Effector memory CD8-positive, alpha-beta T cell (primary cell): ENCODE results near the gene ABCB8.
A peak's percentile ranks its signal among the peaks of the same experiment; 100 is the strongest.

Source experiments
- ATAC-seq: fragments of 150-1000 bp; cut with Tn5 transposase; replicated peaks from 2 replicates; pipeline ENCODE4 v1.10.0; 2021; ENCODE audit warnings: mild to moderate bottlenecking, moderate library complexity
- DNase-seq, 3 experiments: peaks; one replicate each; pipeline ENCODE4 v3.0.0; 2021
- H3K27ac Mint-ChIP-seq, 2 donors: one replicate each; pipeline ENCODE4 v1.8.0; 2022; ENCODE audit warnings: mild to moderate bottlenecking in 2 of 2, mixed read lengths in 2 of 2, moderate library complexity in 2 of 2
- H3K27me3 Mint-ChIP-seq, 2 donors: one replicate each; pipeline ENCODE4 v1.8.0; 2022; ENCODE audit warnings: mixed read lengths in 2 of 2
- H3K36me3 Mint-ChIP-seq: one replicate; pipeline ENCODE4 v1.8.0; 2022; ENCODE audit warnings: mild to moderate bottlenecking, moderate library complexity, mixed read lengths; ENCODE audit not compliant: insufficient read depth
- H3K4me1 Mint-ChIP-seq, 2 donors: one replicate each; pipeline ENCODE4 v1.8.0; 2022; ENCODE audit warnings: low read depth in 2 of 2, mixed read lengths in 2 of 2
- H3K4me3 Mint-ChIP-seq, 2 donors: one replicate each; pipeline ENCODE4 v1.8.0; 2022; ENCODE audit warnings: mild to moderate bottlenecking in 2 of 2, mixed read lengths in 2 of 2, moderate library complexity in 2 of 2
- H3K9me3 Mint-ChIP-seq, 2 donors: one replicate each; pipeline ENCODE4 v1.8.0; 2022; ENCODE audit warnings: mixed read lengths in 2 of 2
- total RNA-seq, 9 experiments: gene quantifications; one replicate each; lab custom pipeline; 2026; lab: John Stamatoyannopoulos, UW

ABCB8 gene
- total RNA-seq: 31.3 to 69.5 (median 43.7) reads per million in 9 experiments

GRCh38 chr7:151028131-151028947, at the start of gene ABCB8:
Gene ABCB8, plus strand, starts transcription at chr7:151028450. Its CDS starts 66 bp downstream, at chr7:151028516.
- H3K27ac Mint-ChIP-seq: peak within 1 kb of the TSS; percentile 99 to 100
- peak; percentile 86 for ATAC-seq
- H3K4me3 Mint-ChIP-seq: peak within 1 kb of the TSS; percentile 85 to 93
- peaks cover 20% of the 10 kb centered on the region for H3K36me3 Mint-ChIP-seq
- no peaks in the 10 kb centered on the region for H3K9me3 Mint-ChIP-seq
- H3K4me1 Mint-ChIP-seq: peaks cover 17 to 23% of the 10 kb centered on the region in 2 donors
- DNase-seq: peak; percentile 98 to 99 (median 99)
- peaks cover 0 to 3% of the 10 kb centered on the region in 2 donors for H3K27me3 Mint-ChIP-seq

GRCh38 chr7:150979713-150980390, 48.4 kb upstream of the ABCB8 start:
- H3K4me1 Mint-ChIP-seq: peaks cover 20 to 23% of the 10 kb centered on the region in 2 donors
- H3K4me3 Mint-ChIP-seq: peak overlapping the region in 1 of 2 donors; percentile 29
- peaks cover 57 to 77% of the 10 kb centered on the region in 2 donors for H3K27me3 Mint-ChIP-seq
- DNase-seq (no peak), ATAC-seq (no peak)
- H3K36me3 Mint-ChIP-seq: peaks cover 17% of the 10 kb centered on the region
- H3K9me3 Mint-ChIP-seq: no peaks in the 10 kb centered on the region
- H3K27ac Mint-ChIP-seq: no peak overlapping the region

- Mint-ChIP-seq H3K4me1 (peaks cover 16 to 19% of the 10 kb centered on the region in 2 donors), H3K4me3 (no peak overlapping the region), H3K9me3 (no peaks in the 10 kb centered on the region), H3K36me3 (peaks cover 17% of the 10 kb centered on the region), H3K27me3 (peaks cover 57 to 77% of the 10 kb centered on the region in 2 donors), H3K27ac (no peak overlapping the region)
- DNase-seq: no peak
- no peak for ATAC-seq
Observed at GRCh38 chr7:150980663-150981062, 47.6 kb upstream of the ABCB8 start.

- H3K9me3 Mint-ChIP-seq: no peaks in the 10 kb centered on the region
- H3K36me3 Mint-ChIP-seq: peaks cover 20% of the 10 kb centered on the region
- no peak overlapping the region for H3K27ac Mint-ChIP-seq
- peaks cover 50 to 77% of the 10 kb centered on the region in 2 donors for H3K27me3 Mint-ChIP-seq
- H3K4me1 Mint-ChIP-seq: peaks cover 21 to 25% of the 10 kb centered on the region in 2 donors
- no peak for ATAC-seq
- no peak for DNase-seq
- no peak overlapping the region for H3K4me3 Mint-ChIP-seq
Observed at GRCh38 chr7:150981644-150982043, 46.6 kb upstream of the ABCB8 start.

GRCh38 chr7:150982351-150982750, 45.9 kb upstream of the ABCB8 start:
- Mint-ChIP-seq H3K27me3 (peaks cover 43 to 77% of the 10 kb centered on the region in 2 donors), H3K36me3 (peaks cover 17% of the 10 kb centered on the region), H3K4me3 (no peak overlapping the region), H3K27ac (no peak overlapping the region), H3K9me3 (no peaks in the 10 kb centered on the region), H3K4me1 (peaks cover 14 to 18% of the 10 kb centered on the region in 2 donors)
- DNase-seq (no peak), ATAC-seq (no peak)

- Mint-ChIP-seq H3K4me1 (peaks cover 16% of the 10 kb centered on the region in 2 donors), H3K4me3 (no peak overlapping the region), H3K27ac (no peak overlapping the region), H3K27me3 (peaks cover 43 to 80% of the 10 kb centered on the region in 2 donors), H3K36me3 (peaks cover 11% of the 10 kb centered on the region), H3K9me3 (no peaks in the 10 kb centered on the region)
- no peak for ATAC-seq
- peak; percentile 31 to 37 (median 36) for DNase-seq
Observed at GRCh38 chr7:150983893-150984368, 44.3 kb upstream of the ABCB8 start.

GRCh38 chr7:150986099-150986512, 42.1 kb upstream of the ABCB8 start:
- H3K27ac Mint-ChIP-seq: no peak overlapping the region
- ATAC-seq: peak; percentile 57

GRCh38 chr7:150986556-150986955, 41.7 kb upstream of the ABCB8 start:
- Mint-ChIP-seq H3K4me1 (peaks cover 13 to 16% of the 10 kb centered on the region in 2 donors), H3K27me3 (peaks cover 34 to 72% of the 10 kb centered on the region in 2 donors), H3K4me3 (no peak overlapping the region), H3K36me3 (peaks cover 10% of the 10 kb centered on the region), H3K27ac (no peak overlapping the region), H3K9me3 (peaks cover 0 to 15% of the 10 kb centered on the region in 2 donors)
- no peak for ATAC-seq
- DNase-seq: no peak

More at GRCh38 chr7:150986099-150986512, 42.1 kb upstream of the ABCB8 start:
- DNase-seq: peak; percentile 43 to 50 (median 44)
- H3K4me1 Mint-ChIP-seq: peaks cover 13 to 16% of the 10 kb centered on the region in 2 donors
- H3K36me3 Mint-ChIP-seq: peaks cover 10% of the 10 kb centered on the region
- peaks cover 0 to 15% of the 10 kb centered on the region in 2 donors for H3K9me3 Mint-ChIP-seq
- H3K4me3 Mint-ChIP-seq: no peak overlapping the region
- peaks cover 37 to 76% of the 10 kb centered on the region in 2 donors for H3K27me3 Mint-ChIP-seq

GRCh38 chr7:150988230-150989226, 39.7 kb upstream of the ABCB8 start:
- ATAC-seq (peak; percentile 80), DNase-seq (peak; percentile 59 to 71 (median 66))
- H3K4me1 Mint-ChIP-seq: peaks cover 15 to 19% of the 10 kb centered on the region in 2 donors
- H3K36me3 Mint-ChIP-seq: peaks cover 10% of the 10 kb centered on the region
- H3K4me3 Mint-ChIP-seq: peak overlapping the region; percentile 39 to 48
- H3K9me3 Mint-ChIP-seq: peaks cover 0 to 15% of the 10 kb centered on the region in 2 donors
- H3K27ac Mint-ChIP-seq: no peak overlapping the region
- peaks cover 17 to 60% of the 10 kb centered on the region in 2 donors for H3K27me3 Mint-ChIP-seq

- DNase-seq (no peak), ATAC-seq (no peak)
- no peak overlapping the region for H3K4me3 Mint-ChIP-seq
- H3K27ac Mint-ChIP-seq: no peak overlapping the region
- peaks cover 6% of the 10 kb centered on the region for H3K36me3 Mint-ChIP-seq
- peaks cover 0 to 15% of the 10 kb centered on the region in 2 donors for H3K9me3 Mint-ChIP-seq
- peaks cover 19% of the 10 kb centered on the region in 2 donors for H3K4me1 Mint-ChIP-seq
- peaks cover 17 to 59% of the 10 kb centered on the region in 2 donors for H3K27me3 Mint-ChIP-seq
Observed at GRCh38 chr7:150989456-150989855, 38.8 kb upstream of the ABCB8 start.

- ATAC-seq: no peak
- peaks cover 6% of the 10 kb centered on the region for H3K36me3 Mint-ChIP-seq
- H3K27ac Mint-ChIP-seq: no peak within 1 kb of the TSS
Observed at GRCh38 chr7:150990416-150991186, 37.6 kb upstream of the ABCB8 start, which contains the start of gene NOS3. Gene NOS3, plus strand, starts transcription at chr7:150991017. Its CDS starts 2,787 bp downstream, at chr7:150993804.

More at GRCh38 chr7:150990416-150991186, 37.6 kb upstream of the ABCB8 start, which contains the start of gene NOS3:
- Mint-ChIP-seq H3K4me1 (peaks cover 19 to 22% of the 10 kb centered on the region in 2 donors), H3K27me3 (peaks cover 17 to 57% of the 10 kb centered on the region in 2 donors), H3K4me3 (no peak within 1 kb of the TSS), H3K9me3 (peaks cover 0 to 15% of the 10 kb centered on the region in 2 donors)
- DNase-seq: no peak
